Kidney (tissue), 14 donors: Measurements from ENCODE around the gene TRPM1. TPM values are rescaled to one million over a fixed set of nuclear protein-coding genes. Genes with fewer than 3 reads are reported as not detected.

Source experiments
- DNase-seq, 5 donors: peaks; one replicate each; pipeline ENCODE4 v3.0.0-alpha.2; 2013 to 2020
- FAIRE-seq: peaks from 2 replicates; lab custom pipeline; 2012; peaks lifted over from hg19 to GRCh38; lab: Jason Lieb, UNC
- H3K27ac ChIP-seq, 2 donors: one replicate each; pipeline ENCODE4 v1.7.0; 2013; ENCODE audit warnings: low read depth in 2 of 2, low read length in 2 of 2, inconsistent platforms in 1 of 2
- H3K27me3 ChIP-seq: one replicate; pipeline ENCODE4 v1.7.1; 2013; ENCODE audit warnings: low read length, inconsistent platforms; ENCODE audit not compliant: control insufficient read depth, insufficient read depth
- H3K36me3 ChIP-seq, 3 donors: one replicate each; pipeline versions ENCODE4 v1.7.0 to v1.7.1; 2013; ENCODE audit warnings: low read length in 3 of 3, control low read depth in 1 of 3, inconsistent platforms in 1 of 3; ENCODE audit not compliant: insufficient read depth in 3 of 3, control insufficient read depth in 2 of 3
- H3K4me1 ChIP-seq, 3 donors: one replicate each; pipeline versions ENCODE4 v1.7.0 to v1.7.1; 2013; ENCODE audit warnings: low read length in 3 of 3, inconsistent platforms in 1 of 3, low read depth in 1 of 3; ENCODE audit not compliant: control insufficient read depth in 2 of 3, insufficient read depth in 2 of 3
- H3K4me3 ChIP-seq, 3 donors: one replicate each; pipeline versions ENCODE4 v1.7.0 to v1.8.1; 2013; ENCODE audit warnings: low read length in 3 of 3, control low read depth in 1 of 3, inconsistent platforms in 1 of 3
- H3K9ac ChIP-seq, 3 donors: one replicate each; pipeline versions ENCODE4 v1.7.0 to v1.7.1; 2013; ENCODE audit warnings: low read length in 3 of 3, control low read depth in 1 of 3, inconsistent platforms in 1 of 3
- H3K9me3 ChIP-seq, 3 donors: one replicate each; pipeline versions ENCODE4 v1.7.0 to v1.7.1; 2013; ENCODE audit warnings: low read length in 3 of 3, control low read depth in 1 of 3, inconsistent platforms in 1 of 3; ENCODE audit not compliant: control insufficient read depth in 2 of 3, insufficient read depth in 1 of 3
- intact Hi-C: fragments of 100-400 bp; cut with DNase I; formaldehyde crosslinking; loops from one replicate; pipeline ENCODE4 v1.11.1; 2022
- polyA plus RNA-seq: library from polyadenylated mRNA; stranded (reverse); fragments of 350-450 nt; fragmentation: Illumina TruSeq; extraction: RNeasy Lipid Tissue Mini Kit (QIAGEN cat#74804); gene quantifications from one replicate; pipeline ENCODE4 v1.2.3, GENCODE V29; 2014; ENCODE audit warnings: low read depth, low replicate concordance; ENCODE audit not compliant: insufficient read depth
- total RNA-seq: library from RNA; stranded (reverse); fragmentation: NEBNext Ultra II Directional; extraction: Animal tissue kit (Norgen Biotek cat#: 25700); gene quantifications from one replicate; pipeline ENCODE4 v1.2.1, GENCODE V29; 2021
- TF ChIP-seq, protein P1 (sequence below): IDR thresholded peaks from 3 replicates; pipeline ENCODE4 v1.5.1; 2012; ENCODE audit warnings: mild to moderate bottlenecking, moderate library complexity, borderline replicate concordance; ENCODE audit not compliant: insufficient read depth; ENCODE audit errors: extremely low read depth
- donor health status: control.
- donor health status: control.
- donor health status: control.
- donor health status: control.
- donor health status: control.
- donor health status: DM: yes; HTN: yes; CAD: no.
- donor health status: Normal renal cell carcinoma (clear cell type).

TRPM1 gene
- total and polyA plus RNA-seq, 2 donors from 2014 or later = 1.3 TPM; not detected in 1

DNA sequence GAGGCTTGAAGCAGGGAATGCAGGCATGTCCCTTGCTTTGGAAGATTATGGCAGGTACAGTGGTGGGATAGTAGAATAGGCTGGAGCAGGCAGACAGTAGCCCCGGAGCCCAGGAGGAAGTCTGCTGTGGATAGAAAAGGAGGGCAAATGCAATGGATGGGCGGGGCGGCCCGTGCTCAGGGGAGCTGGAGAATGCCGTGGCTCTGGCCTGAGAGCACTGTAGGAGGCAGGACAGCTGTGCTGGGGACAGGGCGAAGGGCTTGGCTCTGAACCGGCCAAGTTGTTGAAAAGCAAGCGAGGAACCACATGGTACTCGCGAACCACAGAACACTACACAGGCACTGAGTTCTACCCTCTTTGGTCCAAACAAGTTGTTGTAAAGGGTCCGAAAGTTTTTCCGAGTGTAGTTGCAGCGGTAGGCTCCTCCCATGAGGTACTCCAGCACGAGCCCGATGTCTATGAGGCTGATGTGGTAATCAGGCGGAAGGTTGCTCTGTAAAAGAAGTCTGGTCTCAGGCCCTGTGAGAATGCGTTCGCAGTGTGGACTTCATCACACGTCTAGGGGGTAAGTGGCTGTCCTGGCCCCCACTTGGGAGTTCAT, 54.7 kb downstream of the TRPM1 start:
- Histone ChIP-seq H3K27me3 (no peaks in the 10 kb centered on the region), H3K4me3 (no peak overlapping the region), H3K9me3 (no peaks in the 10 kb centered on the region), H3K4me1 (no peaks in the 10 kb centered on the region), H3K9ac (no peak overlapping the region), H3K36me3 (no peaks in the 10 kb centered on the region), H3K27ac (no peak overlapping the region)
- TF ChIP-seq, protein P1, sequence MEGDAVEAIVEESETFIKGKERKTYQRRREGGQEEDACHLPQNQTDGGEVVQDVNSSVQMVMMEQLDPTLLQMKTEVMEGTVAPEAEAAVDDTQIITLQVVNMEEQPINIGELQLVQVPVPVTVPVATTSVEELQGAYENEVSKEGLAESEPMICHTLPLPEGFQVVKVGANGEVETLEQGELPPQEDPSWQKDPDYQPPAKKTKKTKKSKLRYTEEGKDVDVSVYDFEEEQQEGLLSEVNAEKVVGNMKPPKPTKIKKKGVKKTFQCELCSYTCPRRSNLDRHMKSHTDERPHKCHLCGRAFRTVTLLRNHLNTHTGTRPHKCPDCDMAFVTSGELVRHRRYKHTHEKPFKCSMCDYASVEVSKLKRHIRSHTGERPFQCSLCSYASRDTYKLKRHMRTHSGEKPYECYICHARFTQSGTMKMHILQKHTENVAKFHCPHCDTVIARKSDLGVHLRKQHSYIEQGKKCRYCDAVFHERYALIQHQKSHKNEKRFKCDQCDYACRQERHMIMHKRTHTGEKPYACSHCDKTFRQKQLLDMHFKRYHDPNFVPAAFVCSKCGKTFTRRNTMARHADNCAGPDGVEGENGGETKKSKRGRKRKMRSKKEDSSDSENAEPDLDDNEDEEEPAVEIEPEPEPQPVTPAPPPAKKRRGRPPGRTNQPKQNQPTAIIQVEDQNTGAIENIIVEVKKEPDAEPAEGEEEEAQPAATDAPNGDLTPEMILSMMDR = no peak
- DNase-seq (no peak), FAIRE-seq (no peak)
- intact Hi-C loops = no loop called here

DNA sequence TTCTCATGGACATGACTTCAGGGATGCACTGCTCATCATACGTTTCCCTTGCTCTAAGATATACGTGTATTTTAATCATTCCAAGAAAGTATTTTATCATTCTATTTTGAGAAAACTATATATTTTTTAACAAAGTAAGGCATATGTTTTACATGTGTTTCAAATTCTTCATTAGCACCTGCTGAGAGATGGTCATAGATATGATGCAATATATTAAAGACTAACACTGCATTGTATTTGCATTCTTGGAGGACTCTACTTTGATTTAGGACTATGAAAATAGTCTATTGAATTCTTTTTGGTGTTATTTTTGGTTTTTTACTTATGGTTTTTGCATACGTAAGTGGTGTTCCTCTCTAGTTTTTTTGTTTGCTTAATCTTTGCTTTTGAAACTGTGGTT, 55.9 kb downstream of the TRPM1 start:
- H3K9me3 ChIP-seq = no peaks in the 10 kb centered on the region
- TF ChIP-seq, protein P1 = no peak
- intact Hi-C loops = no loop called here
- no peak for DNase-seq
- no peak overlapping the region for H3K27ac ChIP-seq
- no peak for FAIRE-seq
- no peaks in the 10 kb centered on the region for H3K4me1 ChIP-seq
- no peak overlapping the region for H3K9ac ChIP-seq
- no peaks in the 10 kb centered on the region for H3K27me3 ChIP-seq
- no peak overlapping the region for H3K4me3 ChIP-seq
- H3K36me3 ChIP-seq = no peaks in the 10 kb centered on the region

DNA sequence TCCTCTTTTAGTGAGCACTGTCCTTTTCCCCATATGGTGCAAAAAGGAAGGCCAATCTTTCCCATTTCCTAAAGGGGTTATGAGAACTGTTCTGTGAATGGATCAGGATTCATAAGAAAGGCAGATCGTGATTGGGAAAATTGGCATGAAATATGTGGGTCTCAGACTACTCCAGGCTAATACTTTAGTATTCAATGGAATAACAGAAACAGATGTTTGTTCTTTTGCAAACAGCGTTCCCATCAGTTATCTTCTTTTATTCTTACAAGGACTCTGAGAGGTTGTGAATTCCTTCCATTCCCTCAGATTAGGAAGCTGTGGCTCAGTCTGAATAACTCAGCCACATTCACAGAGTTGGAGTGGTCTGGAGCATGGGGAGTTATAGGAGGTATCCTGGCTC, 58.8 kb downstream of the TRPM1 start:
- DNase-seq (no peak), FAIRE-seq (no peak)
- no peak overlapping the region for H3K9ac ChIP-seq
- intact Hi-C loops = no loop called here
- H3K4me1 ChIP-seq = no peaks in the 10 kb centered on the region
- H3K27me3 ChIP-seq = no peaks in the 10 kb centered on the region
- no peaks in the 10 kb centered on the region for H3K36me3 ChIP-seq
- TF ChIP-seq, protein P1 = no peak
- no peak overlapping the region for H3K4me3 ChIP-seq
- H3K27ac ChIP-seq = no peak overlapping the region
- H3K9me3 ChIP-seq = no peaks in the 10 kb centered on the region

DNA sequence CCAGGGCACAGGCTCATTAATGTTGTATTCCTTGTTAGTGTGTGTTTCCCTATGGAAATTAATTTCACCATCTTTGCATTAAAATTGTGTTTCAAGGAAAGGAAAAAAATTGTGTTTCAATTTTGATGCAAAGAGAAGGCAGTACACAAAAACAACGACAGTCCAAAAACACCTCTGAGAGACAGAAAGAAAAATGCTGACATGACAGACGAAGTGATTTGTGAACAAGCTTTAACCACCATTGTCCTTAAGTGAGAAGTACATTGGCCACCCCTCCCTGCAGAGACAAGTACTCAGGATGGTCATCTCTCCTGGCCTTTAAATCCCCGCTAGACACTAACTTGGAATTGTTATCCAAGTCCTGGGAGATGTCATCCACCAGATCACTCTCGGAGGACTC, 59.9 kb downstream of the TRPM1 start:
- DNase-seq = no peak
- TF ChIP-seq, protein P1 = no peak
- intact Hi-C loops = no loop called here
- H3K9me3 ChIP-seq = no peaks in the 10 kb centered on the region
- no peak for FAIRE-seq
- H3K4me3 ChIP-seq = no peak overlapping the region
- no peak overlapping the region for H3K9ac ChIP-seq
- no peaks in the 10 kb centered on the region for H3K36me3 ChIP-seq
- H3K4me1 ChIP-seq = no peaks in the 10 kb centered on the region
- no peak overlapping the region for H3K27ac ChIP-seq
- no peaks in the 10 kb centered on the region for H3K27me3 ChIP-seq
